SHP77 (cell line): ENCODE results near the gene HOXD9.
A peak's percentile ranks its signal among the peaks of the same experiment; 100 is the strongest.

Experiments
- DNase-seq, 2 experiments: peaks; one replicate each; lab custom pipeline; 2025; lab: John Stamatoyannopoulos, UW

Gene HOXD9

GRCh38 chr2:176085861-176086771 is 36.4 kb upstream of the HOXD9 start:
- peak; percentile 14 to 47 for DNase-seq

- no peak for DNase-seq
Measured at GRCh38 chr2:176087330-176088047, 35.0 kb upstream of the HOXD9 start.

GRCh38 chr2:176088048-176088936 is 34.2 kb upstream of the HOXD9 start:
- peak; percentile 21 to 55 for DNase-seq

GRCh38 chr2:176088937-176089842 is 33.3 kb upstream of the HOXD9 start:
- no peak for DNase-seq

DNA sequence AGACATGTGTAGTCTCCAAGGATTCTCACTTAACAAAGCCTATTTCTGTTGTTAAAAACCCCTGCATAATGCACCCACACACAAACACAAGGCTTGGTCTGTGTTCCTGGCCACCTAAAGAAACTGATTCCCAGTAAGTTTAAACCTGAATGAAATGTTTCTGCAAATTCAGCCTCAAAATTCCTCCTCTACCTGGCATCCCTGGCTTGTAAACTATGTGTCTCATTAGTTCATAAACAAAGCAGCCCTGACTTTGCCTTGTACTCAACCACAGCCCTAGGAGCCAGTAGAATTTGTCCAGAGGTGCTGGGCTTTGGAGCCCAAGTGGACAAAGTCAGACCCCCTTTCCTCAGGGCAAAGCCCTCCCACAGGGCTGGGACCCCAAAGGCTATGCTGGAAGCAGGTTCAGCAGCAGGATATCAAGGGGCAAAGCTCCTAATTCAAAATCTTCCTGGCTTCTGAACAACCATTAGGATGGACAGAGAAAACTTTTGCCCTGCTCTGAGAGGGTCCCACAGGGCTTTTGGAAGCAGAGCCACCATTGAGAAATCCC is 32.6 kb upstream of the HOXD9 start:
- DNase-seq = no peak

DNA sequence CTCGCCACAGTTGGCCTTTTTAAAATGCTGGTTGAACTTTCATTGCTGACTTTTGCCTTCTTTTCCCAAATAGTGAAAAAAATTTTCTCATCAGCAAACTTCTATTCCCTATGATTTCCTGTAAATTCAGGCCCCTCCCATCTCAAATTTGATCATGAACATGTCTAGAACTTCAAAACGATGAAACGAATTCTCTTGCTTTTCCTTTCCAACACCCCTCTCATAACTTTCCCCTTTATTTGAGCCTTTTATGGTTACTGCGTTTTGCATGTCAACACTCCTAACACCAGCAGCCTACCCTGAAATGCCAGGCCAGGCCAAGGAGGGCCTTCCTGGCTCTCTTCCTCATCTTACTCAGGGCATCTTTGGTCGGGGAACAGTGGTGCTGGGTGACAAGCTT is 31.7 kb upstream of the HOXD9 start:
- DNase-seq = no peak

GRCh38 chr2:176091329-176092258 is 30.9 kb upstream of the HOXD9 start:
- no peak for DNase-seq

- no peak for DNase-seq
Measured at GRCh38 chr2:176092270-176093144, 30.0 kb upstream of the HOXD9 start, which contains the start of gene HOXD13. Gene HOXD13 (plus strand): TSS chr2:176092721. CDS start chr2:176092891, 170 bp downstream.

DNA sequence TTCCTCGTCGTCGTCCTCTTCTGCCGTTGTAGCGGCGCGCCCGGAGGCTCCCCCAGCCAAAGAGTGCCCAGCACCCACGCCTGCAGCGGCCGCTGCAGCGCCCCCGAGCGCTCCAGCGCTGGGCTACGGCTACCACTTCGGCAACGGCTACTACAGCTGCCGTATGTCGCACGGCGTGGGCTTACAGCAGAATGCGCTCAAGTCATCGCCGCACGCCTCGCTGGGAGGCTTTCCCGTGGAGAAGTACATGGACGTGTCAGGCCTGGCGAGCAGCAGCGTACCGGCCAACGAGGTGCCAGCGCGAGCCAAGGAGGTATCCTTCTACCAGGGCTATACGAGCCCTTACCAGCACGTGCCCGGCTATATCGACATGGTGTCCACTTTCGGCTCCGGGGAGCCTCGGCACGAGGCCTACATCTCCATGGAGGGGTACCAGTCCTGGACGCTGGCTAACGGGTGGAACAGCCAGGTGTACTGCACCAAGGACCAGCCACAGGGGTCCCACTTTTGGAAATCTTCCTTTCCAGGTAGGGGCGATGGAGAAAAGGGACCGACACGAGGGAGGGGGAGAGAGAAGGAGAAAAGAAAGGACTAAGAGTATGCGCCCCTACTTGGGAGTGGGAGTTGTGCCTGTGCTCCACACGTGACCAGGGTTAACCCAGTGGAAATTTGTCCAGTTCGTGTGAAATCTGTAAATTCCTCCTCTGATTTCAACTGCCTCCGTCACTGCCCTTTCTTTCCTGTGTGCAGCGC is 29.2 kb upstream of the HOXD9 start:
- DNase-seq = no peak

DNA sequence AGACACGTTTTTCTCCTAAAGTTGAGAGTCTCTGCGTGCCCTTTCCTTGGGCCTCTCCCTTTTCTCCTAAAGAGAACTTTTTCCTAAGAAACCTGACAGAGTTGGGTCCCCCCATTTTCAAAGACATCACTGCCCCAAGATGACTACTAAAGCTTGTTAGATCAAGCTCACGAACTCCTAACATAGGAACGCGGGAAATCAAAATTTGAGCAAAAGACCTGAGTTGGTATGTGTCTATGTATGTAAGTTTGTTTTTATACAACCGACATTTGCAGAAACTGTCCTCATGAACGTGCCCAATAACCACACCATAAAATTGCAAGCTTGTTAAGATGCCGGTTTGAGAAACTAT is 28.6 kb upstream of the HOXD9 start:
- no peak for DNase-seq

- no peak for DNase-seq
Measured at GRCh38 chr2:176094349-176094748, 28.2 kb upstream of the HOXD9 start.

GRCh38 chr2:176095421-176095820 is 27.1 kb upstream of the HOXD9 start:
- no peak for DNase-seq

GRCh38 chr2:176096243-176096985 is 26.1 kb upstream of the HOXD9 start:
- DNase-seq = no peak

GRCh38 chr2:176096986-176097819 is 25.3 kb upstream of the HOXD9 start:
- DNase-seq = peak; percentile 48 to 49

DNA sequence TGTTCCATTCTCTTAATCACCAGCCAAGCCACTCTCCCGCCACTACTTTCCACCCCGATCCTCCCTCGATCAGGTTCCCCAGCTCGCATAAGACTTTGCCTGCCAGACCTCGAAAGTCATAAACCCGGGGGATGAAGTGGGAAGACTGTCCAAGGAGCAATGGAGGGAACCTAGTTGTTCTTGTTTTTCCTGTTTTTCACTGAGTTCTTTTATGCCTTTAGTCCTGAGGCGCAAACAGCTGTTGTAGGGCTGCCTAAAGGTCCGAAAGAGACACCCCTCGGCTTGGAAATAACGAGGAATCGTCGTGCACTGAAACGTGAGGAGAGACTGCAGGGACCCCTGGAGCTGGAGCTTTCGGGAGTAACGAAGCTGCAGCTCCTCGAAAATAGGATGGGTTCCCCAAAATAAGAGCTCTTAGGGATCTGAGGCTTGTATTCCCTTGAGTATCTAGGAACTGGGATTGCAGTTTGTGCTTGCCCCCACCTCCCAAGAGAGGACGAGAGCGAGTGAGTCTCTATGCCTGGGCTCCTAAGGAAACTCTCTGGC is 24.6 kb upstream of the HOXD9 start:
- DNase-seq = no peak
